OCI-LY1 (cell line): ENCODE results near the gene EPHA4.

Source experiments
- H2AFZ ChIP-seq: fragments of 200-600 bp; sonication (generic), shearing (Covaris generic); 2 replicates; pipeline ENCODE4 v1.6.0; 2014; ENCODE audit warnings: antibody characterized with exemption, mild to moderate bottlenecking, low read length
- H3F3A ChIP-seq: fragments of 200-600 bp; sonication (generic), shearing (Covaris generic); 2 replicates; pipeline ENCODE4 v1.6.0; 2014; ENCODE audit warnings: mild to moderate bottlenecking, antibody characterized with exemption, low read length, moderate library complexity; ENCODE audit not compliant: insufficient read depth
- H3K27ac ChIP-seq: fragments of 200-600 bp; sonication (generic); 2 replicates; pipeline ENCODE4 v1.5.1; 2014; ENCODE audit warnings: low read length, mixed run types, mild to moderate bottlenecking, low read depth; ENCODE audit not compliant: poor library complexity, severe bottlenecking
- H3K27me3 ChIP-seq: fragments of 200-600 bp; sonication (generic); 2 replicates; pipeline ENCODE4 v1.6.0; 2014; ENCODE audit warnings: antibody characterized with exemption, mild to moderate bottlenecking, low read length, moderate library complexity; ENCODE audit not compliant: insufficient read depth
- H3K36me3 ChIP-seq: fragments of 200-600 bp; sonication (generic); 2 replicates; pipeline ENCODE4 v1.6.1; 2014; ENCODE audit warnings: mild to moderate bottlenecking, antibody characterized with exemption, low read length, moderate library complexity, mixed read lengths; ENCODE audit not compliant: insufficient read depth
- H3K4me1 ChIP-seq: fragments of 200-600 bp; sonication (generic); 2 replicates; pipeline ENCODE4 v1.5.1; 2014; ENCODE audit warnings: mild to moderate bottlenecking, low read length, moderate library complexity; ENCODE audit not compliant: insufficient read depth, severe bottlenecking
- H3K4me2 ChIP-seq: fragments of 200-600 bp; sonication (generic), shearing (Covaris generic); 2 replicates; pipeline ENCODE4 v1.6.1; 2014; ENCODE audit warnings: low read length
- H3K4me3 ChIP-seq: fragments of 200-600 bp; sonication (generic); 2 replicates; pipeline ENCODE4 v1.5.1; 2014; ENCODE audit warnings: low read length, low read depth, mild to moderate bottlenecking, mixed read lengths; ENCODE audit not compliant: poor library complexity, severe bottlenecking
- H3K79me2 ChIP-seq: fragments of 200-600 bp; shearing (Covaris generic); 2 replicates; pipeline ENCODE4 v1.6.1; 2016; ENCODE audit warnings: mixed run types, low read length, mixed read lengths; ENCODE audit not compliant: insufficient read depth
- H3K9ac ChIP-seq: fragments of 200-600 bp; sonication (generic), shearing (Covaris generic); 2 replicates; pipeline ENCODE4 v1.6.1; 2014; ENCODE audit warnings: mild to moderate bottlenecking, low read length, mixed read lengths
- H3K9me2 ChIP-seq: fragments of 200-600 bp; sonication (generic), shearing (Covaris generic); 2 replicates; pipeline ENCODE4 v1.6.1; 2014; ENCODE audit warnings: low read depth, mild to moderate bottlenecking, low read length, mixed read lengths
- H3K9me3 ChIP-seq: fragments of 200-600 bp; shearing (Covaris generic); 2 replicates; pipeline ENCODE4 v1.6.1; 2014; ENCODE audit warnings: low read length, mixed read lengths
- H4K20me1 ChIP-seq: fragments of 200-600 bp; sonication (generic), shearing (Covaris generic); 2 replicates; pipeline ENCODE4 v1.6.0; 2016; ENCODE audit warnings: mild to moderate bottlenecking, low read length; ENCODE audit not compliant: insufficient read depth
- CTCF ChIP-seq: fragments of 200-600 bp; sonication (generic), shearing (Covaris generic); IDR thresholded peaks from 2 replicates; pipeline ENCODE4 v1.5.1; 2017; ENCODE audit warnings: mild to moderate bottlenecking, antibody characterized with exemption, low read length, moderate library complexity, mixed read lengths
- EZH2 ChIP-seq: fragments of 200-600 bp; sonication (generic), shearing (Covaris generic); IDR thresholded peaks from 2 replicates; pipeline ENCODE4 v1.8.0; 2017; ENCODE audit warnings: borderline replicate concordance, mixed run types, mild to moderate bottlenecking, antibody characterized with exemption, low read length, moderate library complexity, mixed read lengths

EPHA4 gene

GRCh38 chr2:221466744-221467143, 105.4 kb downstream of the EPHA4 start:
- Histone ChIP-seq H3K9ac (no peak overlapping the region), H4K20me1 (no peaks in the 10 kb centered on the region), H2AFZ (no peak overlapping the region), H3K4me1 (no peaks in the 10 kb centered on the region), H3K9me3 (no peaks in the 10 kb centered on the region), H3F3A (no peaks in the 10 kb centered on the region), H3K36me3 (no peaks in the 10 kb centered on the region), H3K9me2 (no peaks in the 10 kb centered on the region), H3K79me2 (no peaks in the 10 kb centered on the region), H3K27me3 (no peaks in the 10 kb centered on the region), H3K4me2 (no peak overlapping the region), H3K4me3 (no peak overlapping the region), H3K27ac (no peak overlapping the region)
- TF ChIP-seq CTCF, result no peak
- TF ChIP-seq EZH2, result no peak

DNA sequence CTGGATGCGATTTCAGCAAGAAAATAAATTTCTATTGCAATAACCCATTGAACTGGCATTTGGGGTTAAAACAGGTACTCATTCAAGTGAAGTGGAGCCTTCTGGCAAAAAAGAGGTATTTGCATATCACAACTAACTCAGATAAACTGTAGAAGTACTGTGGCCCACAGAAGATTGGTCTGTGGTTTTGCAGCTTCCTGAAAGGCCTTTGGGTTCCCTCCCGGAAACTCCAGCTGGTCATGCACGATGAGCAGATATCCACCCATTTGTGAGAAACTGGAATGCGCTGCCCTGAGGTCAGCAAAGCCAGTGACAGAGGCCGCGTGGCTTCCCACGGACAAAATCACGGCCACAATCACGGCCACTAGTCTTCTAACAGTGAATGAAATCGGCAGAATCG, 106.3 kb downstream of the EPHA4 start:
- H3K4me3 ChIP-seq, result no peak overlapping the region
- H3K27ac ChIP-seq, result no peak overlapping the region
- no peaks in the 10 kb centered on the region for H3K4me1 ChIP-seq
- no peaks in the 10 kb centered on the region for H4K20me1 ChIP-seq
- no peak overlapping the region for H2AFZ ChIP-seq
- TF ChIP-seq CTCF, result no peak
- TF ChIP-seq EZH2, result no peak
- H3K9me2 ChIP-seq, result no peaks in the 10 kb centered on the region
- H3F3A ChIP-seq, result no peaks in the 10 kb centered on the region
- H3K27me3 ChIP-seq, result no peaks in the 10 kb centered on the region
- H3K36me3 ChIP-seq, result no peaks in the 10 kb centered on the region
- H3K9me3 ChIP-seq, result no peaks in the 10 kb centered on the region
- no peaks in the 10 kb centered on the region for H3K79me2 ChIP-seq
- no peak overlapping the region for H3K9ac ChIP-seq
- no peak overlapping the region for H3K4me2 ChIP-seq

GRCh38 chr2:221464971-221465370, 107.1 kb downstream of the EPHA4 start:
- no peak overlapping the region for H3K27ac ChIP-seq

More at GRCh38 chr2:221464971-221465370, 107.1 kb downstream of the EPHA4 start:
- Histone ChIP-seq H3K4me1 (no peaks in the 10 kb centered on the region), H3K9me2 (no peaks in the 10 kb centered on the region), H3K4me3 (no peak overlapping the region), H3K36me3 (no peaks in the 10 kb centered on the region), H4K20me1 (no peaks in the 10 kb centered on the region), H3K9me3 (no peaks in the 10 kb centered on the region), H3K27me3 (no peaks in the 10 kb centered on the region), H3K9ac (no peak overlapping the region), H3F3A (no peaks in the 10 kb centered on the region), H2AFZ (no peak overlapping the region), H3K79me2 (no peaks in the 10 kb centered on the region), H3K4me2 (no peak overlapping the region)
- TF ChIP-seq EZH2 (no peak), CTCF (no peak)
